ENCODE measurements around the gene IFNA7. TPM values are rescaled to one million over a fixed set of nuclear protein-coding genes. Genes with fewer than 3 reads are reported as not detected.

IFNA7 gene
- total RNA-seq, 1 experiment from 2014 or later: not detected

DNA sequence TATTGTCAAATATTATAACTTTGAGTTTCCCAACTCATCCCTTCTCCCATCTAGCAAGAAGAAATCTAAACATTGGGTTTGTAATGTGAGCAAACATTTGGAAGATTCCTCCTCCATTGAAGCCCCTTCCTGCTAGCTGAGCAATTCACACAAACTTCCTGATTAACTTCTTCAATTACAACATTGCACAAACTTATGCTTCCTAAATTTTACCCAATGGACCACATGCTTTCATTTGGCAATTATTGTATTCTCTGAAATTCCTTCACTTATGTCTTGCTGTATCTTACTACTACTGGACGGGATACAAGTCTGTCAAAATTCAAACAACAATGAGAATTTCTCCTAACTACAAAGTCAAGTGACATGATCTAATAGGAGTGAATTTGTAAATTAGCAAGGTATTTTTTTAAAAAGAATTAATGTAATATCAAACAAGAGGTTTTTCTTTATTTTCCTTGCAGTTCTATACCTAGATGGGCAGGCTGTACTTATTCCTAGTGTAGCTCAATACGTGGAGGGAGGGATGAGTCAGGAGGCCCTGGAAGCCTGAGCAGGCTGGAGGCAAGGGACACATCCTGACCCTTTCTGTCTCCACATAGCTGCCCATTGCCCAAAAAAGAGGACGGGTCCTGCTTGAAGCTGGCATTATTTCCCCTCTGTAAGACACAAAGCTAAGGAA, 48.5 kb downstream of the IFNA7 start (continued):
- TF ChIP-seq, protein P1, sequence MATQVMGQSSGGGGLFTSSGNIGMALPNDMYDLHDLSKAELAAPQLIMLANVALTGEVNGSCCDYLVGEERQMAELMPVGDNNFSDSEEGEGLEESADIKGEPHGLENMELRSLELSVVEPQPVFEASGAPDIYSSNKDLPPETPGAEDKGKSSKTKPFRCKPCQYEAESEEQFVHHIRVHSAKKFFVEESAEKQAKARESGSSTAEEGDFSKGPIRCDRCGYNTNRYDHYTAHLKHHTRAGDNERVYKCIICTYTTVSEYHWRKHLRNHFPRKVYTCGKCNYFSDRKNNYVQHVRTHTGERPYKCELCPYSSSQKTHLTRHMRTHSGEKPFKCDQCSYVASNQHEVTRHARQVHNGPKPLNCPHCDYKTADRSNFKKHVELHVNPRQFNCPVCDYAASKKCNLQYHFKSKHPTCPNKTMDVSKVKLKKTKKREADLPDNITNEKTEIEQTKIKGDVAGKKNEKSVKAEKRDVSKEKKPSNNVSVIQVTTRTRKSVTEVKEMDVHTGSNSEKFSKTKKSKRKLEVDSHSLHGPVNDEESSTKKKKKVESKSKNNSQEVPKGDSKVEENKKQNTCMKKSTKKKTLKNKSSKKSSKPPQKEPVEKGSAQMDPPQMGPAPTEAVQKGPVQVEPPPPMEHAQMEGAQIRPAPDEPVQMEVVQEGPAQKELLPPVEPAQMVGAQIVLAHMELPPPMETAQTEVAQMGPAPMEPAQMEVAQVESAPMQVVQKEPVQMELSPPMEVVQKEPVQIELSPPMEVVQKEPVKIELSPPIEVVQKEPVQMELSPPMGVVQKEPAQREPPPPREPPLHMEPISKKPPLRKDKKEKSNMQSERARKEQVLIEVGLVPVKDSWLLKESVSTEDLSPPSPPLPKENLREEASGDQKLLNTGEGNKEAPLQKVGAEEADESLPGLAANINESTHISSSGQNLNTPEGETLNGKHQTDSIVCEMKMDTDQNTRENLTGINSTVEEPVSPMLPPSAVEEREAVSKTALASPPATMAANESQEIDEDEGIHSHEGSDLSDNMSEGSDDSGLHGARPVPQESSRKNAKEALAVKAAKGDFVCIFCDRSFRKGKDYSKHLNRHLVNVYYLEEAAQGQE (IDR thresholded peaks at IDR 0.05; ENCODE audit: low read depth): no peak
- TF ChIP-seq CBX3 (IDR thresholded peaks at IDR 0.05; ENCODE audit: low read depth) (no peak), EGR1 (IDR thresholded peaks at IDR 0.05; ENCODE audit: low read depth) (no peak)
- TF ChIP-seq, protein P2, sequence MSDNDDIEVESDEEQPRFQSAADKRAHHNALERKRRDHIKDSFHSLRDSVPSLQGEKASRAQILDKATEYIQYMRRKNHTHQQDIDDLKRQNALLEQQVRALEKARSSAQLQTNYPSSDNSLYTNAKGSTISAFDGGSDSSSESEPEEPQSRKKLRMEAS (IDR thresholded peaks at IDR 0.05): no peak

Other genes starting within 250 kb of the IFNA7 start
- not detected for gene HACD4, start 170.6 kb downstream of the IFNA7 start, total RNA-seq (2021; ENCODE audit: unreplicated experiment)
- gene IFNB1, start 124.3 kb downstream of the IFNA7 start, total RNA-seq (2021; ENCODE audit: unreplicated experiment): not detected
- not detected for gene IFNW1, start 60.4 kb downstream of the IFNA7 start, total RNA-seq (2021; ENCODE audit: unreplicated experiment)
- not detected for gene IFNA21, start 35.5 kb downstream of the IFNA7 start, total RNA-seq (2021; ENCODE audit: unreplicated experiment)
- not detected for gene IFNA4, start 14.6 kb downstream of the IFNA7 start, total RNA-seq (2021; ENCODE audit: unreplicated experiment)
- gene IFNA10, start 4.9 kb upstream of the IFNA7 start, total RNA-seq (2021; ENCODE audit: unreplicated experiment): not detected
- gene IFNA16, start 15.1 kb upstream of the IFNA7 start, total RNA-seq (2021; ENCODE audit: unreplicated experiment): not detected
- not detected for gene IFNA17, start 26.0 kb upstream of the IFNA7 start, total RNA-seq (2021; ENCODE audit: unreplicated experiment)
- not detected for gene IFNA14, start 37.8 kb upstream of the IFNA7 start, total RNA-seq (2021; ENCODE audit: unreplicated experiment)
- gene IFNA5, start 103.1 kb upstream of the IFNA7 start, total RNA-seq (2021; ENCODE audit: unreplicated experiment): not detected
- gene KLHL9, start 133.2 kb upstream of the IFNA7 start, total RNA-seq (2021; ENCODE audit: unreplicated experiment): 16.4 TPM
- not detected for gene IFNA6, start 148.7 kb upstream of the IFNA7 start, total RNA-seq (2021; ENCODE audit: unreplicated experiment)
- gene IFNA13, start 165.9 kb upstream of the IFNA7 start, total RNA-seq (2021; ENCODE audit: unreplicated experiment): not detected
- not detected for gene IFNA2, start 183.2 kb upstream of the IFNA7 start, total RNA-seq (2021; ENCODE audit: unreplicated experiment)
- not detected for gene IFNA8, start 206.9 kb upstream of the IFNA7 start, total RNA-seq (2021; ENCODE audit: unreplicated experiment)
- gene IFNA1, start 238.2 kb upstream of the IFNA7 start, total RNA-seq (2021; ENCODE audit: unreplicated experiment): not detected

Data from HCT116 (cell line).